ENCODE measurements around the gene MUC6.

DNA sequence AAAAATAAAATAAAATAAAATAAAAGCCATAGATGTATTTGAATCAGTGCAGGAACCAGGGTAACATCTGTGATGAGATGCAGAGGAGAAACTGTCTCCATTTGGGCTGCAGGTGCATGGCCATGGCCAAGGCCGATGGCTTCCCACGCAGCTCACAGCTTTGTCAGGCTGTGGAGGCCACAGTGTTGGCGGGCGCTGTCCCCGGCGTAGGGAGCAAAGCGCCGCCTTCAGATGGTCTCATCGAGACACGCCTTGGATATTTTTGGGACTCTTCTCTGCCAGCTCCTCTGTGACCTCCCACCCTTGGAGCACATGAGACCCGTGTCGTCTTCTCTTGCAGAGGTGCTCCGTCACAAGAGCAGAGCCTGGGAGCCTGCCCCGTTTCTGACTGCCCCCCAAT lies 38.6 kb downstream of the MUC6 start:
- TF ChIP-seq, protein P1, sequence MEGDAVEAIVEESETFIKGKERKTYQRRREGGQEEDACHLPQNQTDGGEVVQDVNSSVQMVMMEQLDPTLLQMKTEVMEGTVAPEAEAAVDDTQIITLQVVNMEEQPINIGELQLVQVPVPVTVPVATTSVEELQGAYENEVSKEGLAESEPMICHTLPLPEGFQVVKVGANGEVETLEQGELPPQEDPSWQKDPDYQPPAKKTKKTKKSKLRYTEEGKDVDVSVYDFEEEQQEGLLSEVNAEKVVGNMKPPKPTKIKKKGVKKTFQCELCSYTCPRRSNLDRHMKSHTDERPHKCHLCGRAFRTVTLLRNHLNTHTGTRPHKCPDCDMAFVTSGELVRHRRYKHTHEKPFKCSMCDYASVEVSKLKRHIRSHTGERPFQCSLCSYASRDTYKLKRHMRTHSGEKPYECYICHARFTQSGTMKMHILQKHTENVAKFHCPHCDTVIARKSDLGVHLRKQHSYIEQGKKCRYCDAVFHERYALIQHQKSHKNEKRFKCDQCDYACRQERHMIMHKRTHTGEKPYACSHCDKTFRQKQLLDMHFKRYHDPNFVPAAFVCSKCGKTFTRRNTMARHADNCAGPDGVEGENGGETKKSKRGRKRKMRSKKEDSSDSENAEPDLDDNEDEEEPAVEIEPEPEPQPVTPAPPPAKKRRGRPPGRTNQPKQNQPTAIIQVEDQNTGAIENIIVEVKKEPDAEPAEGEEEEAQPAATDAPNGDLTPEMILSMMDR (conservative IDR thresholded peaks at IDR 0.05) = no peak
- TF ChIP-seq EZH2 (IDR thresholded peaks at IDR 0.05; ENCODE audit: low read depth) = no peak
